HG02840 (cell line): Measurements from ENCODE around the gene USP50.
"Not testable (repeated sequence)": the region's sequence is repeated elsewhere in the genome, so short reads cannot be mapped to it uniquely, and the experiment has no call there.

ENCODE experiments used
- ATAC-seq: cut with Tn5 transposase; IDR thresholded peaks from one replicate; pipeline ENCODE4 v1.9.1; 2021; ENCODE audit warnings: mild to moderate bottlenecking, moderate library complexity, moderate number of reproducible peaks; ENCODE audit not compliant: unreplicated experiment, low FRiP score

USP50 gene

DNA sequence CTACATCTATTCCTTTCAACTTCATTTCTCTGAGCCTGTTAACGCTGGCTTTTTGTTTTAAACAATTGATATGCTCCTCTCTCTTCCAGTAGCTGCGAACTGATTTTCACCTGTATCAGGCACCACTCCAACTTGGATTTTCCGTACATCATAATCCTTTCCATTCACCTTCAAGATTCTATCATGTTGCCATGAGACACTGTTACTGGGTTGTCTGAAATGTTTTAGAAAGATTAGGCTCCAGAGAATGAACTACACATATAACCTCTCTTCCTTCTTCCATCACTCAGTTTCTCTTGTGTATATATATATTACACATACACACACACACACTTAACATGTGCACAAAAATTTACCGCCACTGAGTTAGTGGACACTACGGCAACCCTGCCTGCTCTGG, at the start of gene USP50:
TSS of gene USP50 (minus strand) at position 101 of the 400 bp plus-strand sequence. CDS start 141 bp downstream, outside the sequence.
- ATAC-seq = no peak

DNA sequence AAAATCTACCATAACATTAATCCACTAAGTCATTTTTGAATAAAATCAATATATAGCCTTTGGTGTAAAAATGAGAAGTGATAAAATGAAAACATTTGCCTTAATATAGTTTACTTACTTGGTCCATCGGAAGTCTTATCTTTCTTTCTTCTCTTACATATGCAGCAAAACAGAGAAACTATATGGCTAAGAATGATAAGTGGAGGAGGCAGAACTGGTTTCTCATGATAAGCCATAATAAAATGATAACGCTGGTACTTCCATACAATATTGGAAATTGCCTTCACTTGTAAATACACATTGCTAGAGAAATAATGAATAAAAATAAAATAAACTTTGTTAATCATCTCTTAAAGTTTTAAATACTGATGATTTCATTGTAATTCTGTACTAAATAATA, 47.8 kb upstream of the USP50 start:
- no peak for ATAC-seq

DNA sequence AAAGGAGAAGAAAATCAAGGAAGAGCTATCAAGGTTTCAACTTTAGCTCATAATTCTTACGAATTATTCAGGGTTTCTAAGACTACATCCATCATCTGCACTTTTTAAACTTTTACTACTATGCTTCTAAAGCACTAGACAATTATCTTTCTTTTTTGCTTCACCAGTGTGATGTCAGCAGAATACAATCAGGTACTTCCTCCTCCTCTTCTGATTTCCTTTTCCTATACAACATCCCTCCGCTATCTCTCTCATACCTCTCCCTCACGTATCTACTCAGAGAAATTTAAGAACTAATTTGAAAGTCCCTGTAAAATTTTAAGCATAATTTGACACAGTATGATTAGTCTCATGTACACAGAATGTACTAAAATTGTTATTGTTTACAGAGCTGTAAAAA, 47.3 kb upstream of the USP50 start:
- no peak for ATAC-seq

DNA sequence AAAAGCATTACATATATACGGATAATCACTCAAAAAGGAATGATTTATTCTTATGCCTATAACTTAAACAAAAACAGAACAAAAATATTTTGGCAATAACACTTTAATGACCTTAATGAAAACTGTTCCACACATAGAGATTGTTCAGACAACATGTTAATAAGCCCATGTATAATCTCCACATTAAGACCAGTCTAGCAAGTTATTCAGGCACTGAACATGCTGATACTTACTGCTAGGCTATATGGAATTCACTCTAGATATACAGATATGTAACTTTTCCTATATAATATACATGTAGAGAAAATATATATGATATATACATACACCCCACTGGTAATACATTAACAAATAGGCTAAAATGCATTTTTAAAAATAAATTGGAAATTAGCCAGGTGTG, 43.8 kb upstream of the USP50 start:
- no peak for ATAC-seq

DNA sequence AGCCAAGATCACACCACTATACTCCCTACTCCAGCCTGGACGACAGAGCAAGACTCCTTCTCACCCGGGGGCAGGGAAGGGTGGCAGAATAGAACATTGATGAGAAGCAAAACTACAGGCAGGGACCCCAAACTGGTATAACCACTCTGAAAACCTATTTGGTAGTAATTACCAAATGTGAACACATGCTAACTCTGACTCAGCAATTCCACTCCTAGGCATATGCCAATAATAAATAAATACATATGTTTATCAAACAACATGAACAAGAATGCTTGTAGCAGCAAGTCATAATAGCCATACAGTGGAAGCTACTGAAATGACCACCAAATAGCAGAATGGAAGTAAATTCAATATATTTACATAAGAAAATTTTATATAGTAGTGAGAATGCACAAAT, 31.0 kb upstream of the USP50 start:
- ATAC-seq = no peak

DNA sequence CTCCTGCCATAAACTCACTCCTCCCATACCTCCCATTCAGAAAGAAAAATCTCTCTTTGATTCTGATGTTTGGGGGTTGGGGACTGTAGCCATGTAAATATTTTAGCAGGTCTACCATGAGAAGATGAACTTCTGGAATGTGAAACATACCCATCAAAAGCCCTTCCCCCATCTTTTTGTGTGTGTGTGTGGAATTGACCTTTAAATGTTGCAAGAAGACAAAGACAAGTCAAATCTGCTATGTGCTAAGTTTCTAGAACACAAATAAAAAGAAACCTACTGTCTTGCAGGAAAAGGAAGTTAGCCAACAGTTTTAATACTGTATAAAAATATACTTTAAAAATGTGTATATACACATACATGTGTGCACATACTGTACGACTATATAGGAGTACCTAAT, 29.7 kb upstream of the USP50 start:
- ATAC-seq = no peak

DNA sequence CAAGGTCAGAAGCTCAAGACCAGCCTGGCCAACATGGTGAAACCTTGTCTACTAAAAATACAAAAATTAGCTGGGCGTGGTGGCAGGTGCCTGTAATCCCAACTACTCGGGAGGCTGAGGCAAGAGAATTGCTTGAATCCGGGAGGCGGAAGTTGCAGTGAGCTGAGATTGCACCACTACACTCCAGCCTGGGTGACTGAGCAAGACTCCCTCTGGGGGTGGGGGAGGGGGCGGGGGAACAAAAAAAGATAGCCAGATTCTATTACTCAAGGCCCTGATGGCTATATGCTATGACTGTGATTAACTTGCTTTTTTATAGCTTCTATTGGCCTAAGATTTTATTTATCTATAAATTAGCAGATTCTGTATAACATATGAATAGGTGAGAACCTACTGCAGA, 27.4 kb upstream of the USP50 start:
- ATAC-seq = not testable (repeated sequence)

DNA sequence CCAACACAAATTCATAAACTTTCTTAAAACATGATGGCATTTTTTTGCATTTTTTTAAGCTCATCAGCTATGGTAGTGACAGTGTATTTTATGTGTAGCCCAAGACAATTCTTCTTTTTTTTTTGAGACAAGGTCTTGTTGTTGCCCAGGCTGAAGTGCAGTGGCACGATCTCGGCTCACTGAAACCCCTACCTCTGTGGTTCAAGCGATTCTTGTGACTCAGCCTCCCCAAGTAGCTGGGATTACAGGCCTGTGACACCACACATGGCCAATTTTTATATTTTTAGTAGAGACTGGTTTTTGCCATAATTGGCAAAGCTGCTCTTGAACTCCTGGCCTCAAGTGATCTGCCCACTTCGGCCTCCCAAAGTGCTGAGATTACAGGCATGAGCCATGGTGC, 17.3 kb upstream of the USP50 start:
- ATAC-seq = no peak

DNA sequence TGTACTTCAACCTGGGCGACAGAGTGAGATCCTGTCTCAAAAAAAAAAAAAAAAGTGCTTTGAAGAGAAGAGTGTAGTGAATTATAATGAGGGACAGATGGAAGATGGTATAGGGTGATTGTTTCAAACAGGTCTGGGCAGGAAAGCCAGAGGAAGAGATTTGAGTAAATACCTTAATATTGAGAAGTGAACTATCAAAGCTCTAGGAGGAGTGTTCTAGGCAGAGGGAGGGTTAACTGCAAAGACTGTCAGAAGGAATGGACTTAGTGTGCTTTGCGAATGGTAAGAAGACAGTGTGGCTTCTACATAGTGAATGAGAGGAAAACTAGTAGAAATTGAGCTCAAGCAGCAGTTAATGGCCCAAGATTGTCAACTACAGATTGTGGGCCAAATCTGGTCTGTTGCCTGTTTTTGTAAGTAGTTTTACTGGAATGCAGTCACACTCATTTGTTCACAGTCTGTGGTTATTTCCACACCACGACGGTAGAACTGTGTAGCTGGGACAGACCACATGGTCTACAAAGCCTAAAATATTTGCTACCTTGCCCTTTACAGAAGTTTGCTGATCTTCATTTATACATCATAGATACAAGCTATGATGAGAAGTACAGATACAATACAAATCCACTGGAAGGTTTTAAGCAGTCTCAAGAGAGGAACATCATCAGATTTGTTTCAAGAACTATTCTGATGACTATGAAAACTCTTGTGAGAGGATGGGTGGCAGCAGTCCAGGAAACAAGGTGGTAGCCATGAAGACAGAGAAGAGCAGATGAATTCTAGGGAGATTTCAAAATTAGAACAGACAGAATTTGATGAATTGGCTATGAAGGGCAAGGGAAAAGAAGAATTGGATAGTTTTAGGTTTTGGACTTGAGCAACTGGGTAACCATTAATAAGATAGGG, 16.5 kb upstream of the USP50 start:
- no peak for ATAC-seq

DNA sequence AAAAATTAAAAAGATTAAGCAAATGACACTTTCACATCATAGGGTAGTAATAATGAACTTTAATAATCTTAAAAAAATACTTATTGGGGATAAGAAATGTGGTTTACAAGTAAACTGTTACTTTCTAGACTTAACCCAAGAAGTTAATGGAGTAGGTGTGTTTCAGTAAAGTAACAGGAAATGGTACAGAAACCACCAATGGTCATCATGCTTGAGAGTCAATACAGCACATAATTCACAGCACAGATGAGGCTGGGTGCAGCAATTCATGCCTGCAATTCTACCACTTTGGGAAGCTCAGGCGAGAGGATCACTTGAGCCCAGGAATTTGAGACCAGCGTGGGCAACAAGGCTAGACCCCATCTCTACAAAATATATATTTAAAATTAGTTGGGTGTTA, 11.5 kb upstream of the USP50 start:
- no peak for ATAC-seq

DNA sequence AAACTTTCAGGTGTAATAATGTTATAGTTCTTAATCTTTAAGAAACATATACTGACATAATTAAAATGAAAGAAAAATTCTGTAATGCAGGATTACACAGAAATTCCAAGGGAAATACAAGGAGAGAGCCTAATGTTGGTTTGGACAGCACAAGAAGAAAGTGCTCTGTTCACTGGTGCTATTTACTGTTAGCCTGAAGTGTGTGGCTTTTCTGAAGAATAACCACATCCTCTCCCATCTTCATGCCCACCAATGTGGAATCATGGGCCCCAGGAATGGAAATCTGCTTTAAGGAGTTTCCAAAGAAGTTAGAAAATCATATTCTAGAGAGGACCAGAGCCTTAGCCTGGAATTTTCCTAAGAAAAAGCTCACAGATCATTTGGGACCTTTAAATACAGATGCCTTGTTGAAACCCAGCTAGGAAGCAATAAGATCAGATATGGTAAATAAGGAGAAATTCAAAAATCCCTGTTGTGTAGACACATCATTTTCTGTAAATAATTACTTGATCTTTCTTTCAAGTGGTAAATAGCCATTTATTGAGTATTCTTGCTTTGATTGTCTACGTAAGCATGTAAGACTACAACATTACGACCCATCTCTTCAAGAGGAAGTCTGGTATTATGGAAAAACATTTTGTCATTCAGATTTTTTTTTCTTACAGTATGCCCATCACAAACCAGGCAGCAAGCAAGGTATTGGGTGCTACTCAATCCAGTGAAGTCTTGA, 10.3 kb upstream of the USP50 start:
- no peak for ATAC-seq

DNA sequence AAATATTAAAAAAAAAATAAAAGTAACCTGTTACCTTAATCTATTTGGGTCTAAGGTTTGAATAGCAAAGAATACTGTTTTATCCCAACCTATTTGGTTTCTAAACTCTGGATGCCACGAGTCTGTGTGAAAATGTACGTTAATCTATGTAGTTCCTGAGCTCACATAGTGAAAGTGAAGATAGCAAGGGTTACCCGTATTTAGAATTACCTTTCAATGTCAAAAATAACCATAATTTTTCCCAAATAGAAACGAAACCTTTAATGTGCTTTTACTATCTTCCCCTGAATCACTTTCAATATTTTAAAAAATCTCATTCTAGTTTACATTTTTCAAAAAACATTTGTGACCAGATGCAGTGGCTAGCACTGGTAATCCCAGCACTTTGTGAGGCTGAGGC, 5.8 kb upstream of the USP50 start:
- ATAC-seq = no peak

DNA sequence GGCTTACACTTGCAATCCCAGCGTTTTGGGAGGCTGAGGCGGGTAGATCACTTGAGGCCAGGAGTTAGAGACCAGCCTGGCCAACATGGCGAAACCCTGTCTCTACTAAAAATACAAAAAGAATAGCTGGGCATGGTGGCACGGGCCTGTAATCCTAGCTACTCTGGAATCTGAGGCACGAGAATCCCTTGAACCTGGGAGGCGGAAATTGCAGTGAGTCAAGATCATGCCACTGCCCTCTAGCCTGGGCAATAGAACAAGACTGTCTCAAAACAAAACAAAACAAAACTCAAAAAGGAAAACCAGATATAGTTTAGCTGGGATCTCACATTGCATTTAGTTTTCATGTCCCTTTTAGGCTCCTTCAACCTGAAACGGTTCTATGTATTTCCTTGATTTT, 2.9 kb upstream of the USP50 start:
- no peak for ATAC-seq

DNA sequence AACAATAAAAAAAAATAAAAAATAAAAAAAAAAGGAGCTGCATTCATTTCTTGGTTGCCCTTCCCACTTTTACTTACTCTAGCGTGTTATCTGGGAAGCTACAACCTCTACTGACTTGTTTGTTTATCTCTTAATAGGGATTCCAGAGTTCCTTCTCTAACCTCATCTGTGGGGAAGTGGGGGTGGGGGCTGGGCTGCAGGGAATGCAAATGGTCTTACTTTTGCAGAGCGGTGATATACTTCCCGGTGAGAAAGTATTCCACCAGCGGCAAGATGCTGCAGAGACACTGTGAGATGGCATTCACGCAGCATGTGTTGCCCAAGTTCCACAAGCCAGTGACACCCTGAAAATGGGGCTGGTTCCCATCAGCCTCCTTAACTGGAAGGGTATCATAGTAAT, 2.1 kb downstream of the USP50 start:
- ATAC-seq = no peak

DNA sequence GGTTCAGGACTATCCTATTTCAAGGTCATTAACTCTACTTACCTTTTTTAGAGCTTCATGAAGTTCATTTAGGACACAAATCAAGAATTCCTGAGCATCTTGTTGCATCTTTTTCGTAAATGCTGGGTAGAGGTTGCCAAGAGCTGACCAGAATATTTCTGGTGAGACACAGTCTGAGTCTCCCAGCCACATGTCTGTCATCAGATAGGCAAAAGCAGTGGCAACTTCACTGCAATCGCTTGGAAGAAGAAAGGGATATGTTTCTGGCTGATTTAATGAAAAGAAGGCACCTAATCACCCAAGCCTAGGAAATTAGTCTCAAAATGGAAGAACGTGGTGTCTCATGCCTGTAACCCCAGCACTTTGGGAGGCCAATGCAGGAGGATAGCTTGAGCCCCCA, 2.9 kb downstream of the USP50 start:
- ATAC-seq = no peak

DNA sequence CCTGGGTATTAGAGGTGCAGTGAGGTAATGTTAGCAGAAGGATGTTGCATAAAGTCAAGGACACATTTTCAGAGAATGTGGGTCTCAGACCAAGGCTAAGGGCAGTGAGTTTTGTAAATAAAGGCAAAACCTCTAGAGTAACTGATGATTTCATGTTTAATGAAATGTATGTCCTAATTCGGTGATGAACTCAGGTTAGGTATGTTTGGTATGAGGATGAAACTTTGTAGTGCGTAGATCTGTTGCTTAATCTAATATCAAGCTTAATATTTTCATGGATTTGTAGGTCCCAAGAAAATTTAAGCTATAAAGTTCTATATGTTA, 3.6 kb downstream of the USP50 start:
- no peak for ATAC-seq

DNA sequence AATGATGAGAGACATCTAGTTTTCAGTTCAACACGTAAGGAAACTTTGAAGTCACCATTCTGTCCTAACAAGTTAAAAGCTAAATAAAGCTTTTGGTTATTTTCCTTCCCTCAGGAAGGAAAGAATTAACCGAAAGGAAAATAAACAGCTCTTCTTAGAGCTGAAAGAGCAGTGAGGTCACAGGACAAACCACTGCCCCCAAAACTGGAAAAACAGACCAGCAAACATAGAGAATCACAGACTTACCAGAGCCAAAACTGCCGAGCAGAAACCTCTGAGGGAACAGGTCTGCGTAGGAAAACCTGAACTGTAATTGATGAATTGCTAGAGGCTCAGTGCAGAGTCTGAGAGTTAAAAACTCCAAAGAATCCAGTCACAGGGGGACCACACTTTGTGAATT, 14.7 kb downstream of the USP50 start:
- no peak for ATAC-seq

DNA sequence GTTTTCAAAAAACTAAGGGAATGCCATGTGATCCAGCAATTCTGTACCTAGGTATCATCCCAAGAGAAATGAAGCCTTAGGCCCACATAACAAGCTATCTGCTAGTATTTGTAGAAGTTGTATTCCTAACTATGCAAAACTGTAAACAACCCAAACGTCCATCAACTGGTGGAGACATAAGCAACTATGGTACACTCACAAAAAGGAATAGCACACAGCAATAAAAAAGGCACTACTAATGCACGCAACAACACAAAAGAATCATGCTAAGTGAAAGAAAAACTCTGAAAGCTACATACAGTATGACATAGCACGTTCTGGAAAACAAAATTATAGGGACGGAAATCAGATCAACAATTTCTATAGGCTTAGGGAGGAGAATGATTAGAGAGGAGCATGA, 15.3 kb downstream of the USP50 start:
- ATAC-seq = no peak

DNA sequence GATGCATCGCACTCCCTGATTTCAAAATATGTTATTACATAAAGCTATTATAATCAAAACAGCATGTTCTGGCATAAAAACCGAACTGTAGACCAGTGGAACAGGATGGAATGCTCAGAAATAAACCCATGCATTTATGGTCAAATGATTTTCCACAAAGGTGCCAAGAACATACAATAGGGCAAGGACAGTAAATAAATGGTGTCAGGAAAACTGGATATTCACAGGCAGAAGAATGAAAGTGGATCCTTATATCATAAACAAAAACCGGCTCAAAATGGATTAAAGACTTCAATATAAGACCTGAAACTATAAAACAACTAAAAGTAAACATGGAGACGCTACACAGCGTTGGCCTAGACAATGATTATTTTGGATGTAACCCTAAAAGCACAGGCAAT, 22.6 kb downstream of the USP50 start:
- ATAC-seq = no peak

DNA sequence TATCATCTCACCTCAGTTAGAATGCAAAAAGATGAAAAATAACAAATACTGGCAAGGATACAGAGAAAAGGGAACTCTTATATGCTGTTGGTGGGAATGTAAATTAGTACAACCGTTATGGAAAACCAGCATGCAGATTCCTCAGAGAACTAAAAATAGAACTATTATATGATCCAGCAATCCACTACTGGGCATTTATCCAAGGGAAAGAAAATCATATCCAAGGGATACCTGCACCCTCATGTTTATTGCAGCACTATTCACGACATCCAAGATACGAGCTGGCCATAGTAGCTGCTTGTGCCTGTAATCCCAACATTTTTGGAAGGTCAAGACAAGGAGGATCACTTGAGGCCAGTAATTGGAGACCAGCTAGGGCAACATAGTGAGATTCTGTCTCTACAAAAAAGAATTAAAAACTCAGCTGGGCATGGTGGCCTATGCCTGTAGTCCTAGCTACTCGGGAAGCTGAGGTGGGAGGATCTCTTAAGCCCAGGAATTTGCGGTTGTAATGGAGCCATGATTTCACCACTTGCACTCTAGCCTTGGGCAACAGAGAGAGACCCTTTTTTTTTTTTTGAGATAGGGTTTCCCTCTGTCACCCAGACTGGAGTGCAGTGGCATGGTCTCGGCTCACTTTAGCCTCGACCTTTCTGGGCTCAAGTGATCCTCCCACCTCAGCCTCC, 26.6 kb downstream of the USP50 start:
- no peak for ATAC-seq

DNA sequence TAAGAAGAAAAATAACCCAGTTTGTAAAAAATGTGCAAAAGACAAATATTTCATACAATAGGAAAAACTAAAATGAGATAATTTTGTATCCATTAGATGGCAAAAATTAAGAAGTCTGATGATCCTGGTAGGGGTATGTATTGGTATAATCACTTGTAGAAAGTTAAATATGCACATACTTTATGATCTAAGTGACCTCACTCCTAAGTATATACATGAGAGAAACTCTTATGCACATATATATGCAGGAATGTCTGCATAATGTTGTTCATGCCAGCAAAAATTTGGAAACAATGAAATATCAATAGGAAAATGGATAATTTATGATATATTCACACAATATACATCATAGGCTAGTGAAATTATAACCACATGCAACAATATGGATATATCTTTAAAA, 33.5 kb downstream of the USP50 start:
- no peak for ATAC-seq
